Gastrocnemius medialis (tissue), 4 donors: ENCODE data around the gene UNC5CL. TPM values are rescaled to one million over a fixed set of nuclear protein-coding genes. Genes with fewer than 3 reads are reported as not detected.

ENCODE experiments used
- ATAC-seq, 2 donors: fragments of 150-250 bp; one replicate each; pipeline ENCODE4 v1.9.1; 2016
- DNase-seq, 2 donors: peaks; one replicate each; pipeline ENCODE4 v3.0.0-alpha.2; 2019
- H3K27ac ChIP-seq, 4 donors: fragments of 200-600 bp; sonication (generic); 1 replicate in 1 of 4; 2 replicates in 3 of 4; pipeline ENCODE4 v1.5.1; 2016 to 2018; ENCODE audit warnings: mild to moderate bottlenecking in 2 of 4, moderate library complexity in 1 of 4
- H3K27me3 ChIP-seq, 3 donors: fragments of 200-600 bp; sonication (generic) in 2 of 3; 1 replicate in 1 of 3; 2 replicates in 2 of 3; pipeline versions ENCODE4 v1.5.1 to v1.6.0; 2016 to 2019; ENCODE audit warnings: mild to moderate bottlenecking in 1 of 3, moderate library complexity in 1 of 3
- H3K36me3 ChIP-seq, 2 donors: fragments of 200-600 bp; sonication (generic) in 1 of 2; one replicate each; pipeline ENCODE4 v1.5.1; 2017 to 2018
- H3K4me1 ChIP-seq, 2 donors: fragments of 200-600 bp; sonication (generic) in 1 of 2; one replicate each; pipeline ENCODE4 v1.5.1; 2016 to 2017; ENCODE audit warnings: mild to moderate bottlenecking in 2 of 2
- H3K4me3 ChIP-seq, 4 donors: fragments of 200-600 bp; sonication (generic) in 3 of 4; 1 replicate in 1 of 4; 2 replicates in 3 of 4; pipeline ENCODE4 v1.5.1; 2016 to 2019; ENCODE audit warnings: mild to moderate bottlenecking in 2 of 4
- H3K9me3 ChIP-seq, 3 donors: fragments of 200-600 bp; sonication (generic) in 2 of 3; 1 replicate in 1 of 3; 2 replicates in 2 of 3; pipeline ENCODE4 v1.5.1; 2016 to 2019
- POLR2A ChIP-seq, 2 donors: fragments of 450-650 bp; IDR thresholded peaks; one replicate each; pipeline ENCODE4 v1.6.1; 2017; ENCODE audit warnings: antibody characterized with exemption in 2 of 2, mild to moderate bottlenecking in 2 of 2, moderate library complexity in 2 of 2
- in situ Hi-C, 4 donors: fragments of 200-750 bp; cut with MboI; loops; one replicate each; pipeline versions ENCODE4 v1.15.0 to v1.8.0; 2017; ENCODE audit warnings: low sequenced_read_pairs in 4 of 4
- intact Hi-C: fragments of 100-400 bp; cut with DNase I; formaldehyde crosslinking; loops from one replicate; pipeline ENCODE4 v1.15.1; 2023; ENCODE audit warnings: low total_unique reads
- total RNA-seq, 4 donors: library from RNA; depleted of rRNA; stranded (reverse); fragments of >200 nt; gene quantifications; one replicate each; pipeline versions ENCODE4 v1.1.0 to v1.2.3, GENCODE V29; 2016
- TF ChIP-seq, protein P1 (sequence below), 5 experiments: fragments of 450-650 bp in 3 of 5; fragments of 200-600 bp in 2 of 5; sonication (generic) in 2 of 5; IDR thresholded peaks in 4 of 5; conservative IDR thresholded peaks in 1 of 5; 1 replicate in 4 of 5; 2 replicates in 1 of 5; pipeline ENCODE4 v1.5.1; 2016 to 2019; ENCODE audit warnings: antibody characterized with exemption in 5 of 5, mild to moderate bottlenecking in 3 of 5, moderate library complexity in 3 of 5

Gene UNC5CL
- total RNA-seq, 4 donors from 2014 or later, result 0.20 to 0.52 (median 0.29) TPM

- no peak for DNase-seq
- no peak for TF ChIP-seq POLR2A (IDR thresholded peaks at IDR 0.05)
- TF ChIP-seq, protein P1, sequence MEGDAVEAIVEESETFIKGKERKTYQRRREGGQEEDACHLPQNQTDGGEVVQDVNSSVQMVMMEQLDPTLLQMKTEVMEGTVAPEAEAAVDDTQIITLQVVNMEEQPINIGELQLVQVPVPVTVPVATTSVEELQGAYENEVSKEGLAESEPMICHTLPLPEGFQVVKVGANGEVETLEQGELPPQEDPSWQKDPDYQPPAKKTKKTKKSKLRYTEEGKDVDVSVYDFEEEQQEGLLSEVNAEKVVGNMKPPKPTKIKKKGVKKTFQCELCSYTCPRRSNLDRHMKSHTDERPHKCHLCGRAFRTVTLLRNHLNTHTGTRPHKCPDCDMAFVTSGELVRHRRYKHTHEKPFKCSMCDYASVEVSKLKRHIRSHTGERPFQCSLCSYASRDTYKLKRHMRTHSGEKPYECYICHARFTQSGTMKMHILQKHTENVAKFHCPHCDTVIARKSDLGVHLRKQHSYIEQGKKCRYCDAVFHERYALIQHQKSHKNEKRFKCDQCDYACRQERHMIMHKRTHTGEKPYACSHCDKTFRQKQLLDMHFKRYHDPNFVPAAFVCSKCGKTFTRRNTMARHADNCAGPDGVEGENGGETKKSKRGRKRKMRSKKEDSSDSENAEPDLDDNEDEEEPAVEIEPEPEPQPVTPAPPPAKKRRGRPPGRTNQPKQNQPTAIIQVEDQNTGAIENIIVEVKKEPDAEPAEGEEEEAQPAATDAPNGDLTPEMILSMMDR (IDR thresholded peaks at IDR 0.05 in 4 of 5, conservative IDR thresholded peaks at IDR 0.05 in 1 of 5), result no peak
- H3K27me3 ChIP-seq, result no peaks in the 10 kb centered on the region
- ATAC-seq, result no peak
- H3K36me3 ChIP-seq, result peaks cover 0 to 40% of the 10 kb centered on the region in 2 donors
- intact Hi-C loops (no loop called here), in situ Hi-C loops (no loop called here)
- peak overlapping the region; percentile 96 to 99 (median 98) for H3K27ac ChIP-seq
- peaks cover 77 to 78% of the 10 kb centered on the region in 2 donors for H3K4me1 ChIP-seq
- H3K9me3 ChIP-seq, result no peaks in the 10 kb centered on the region
- H3K4me3 ChIP-seq, result peak overlapping the region in 3 of 4 donors; percentile 6 to 26 (median 24)
Observed at GRCh38 chr6:41062056-41062455, 23.0 kb upstream of the UNC5CL start.

- H3K4me1 ChIP-seq, result peaks cover 77 to 86% of the 10 kb centered on the region in 2 donors
- in situ Hi-C loops, result no loop called here
- no peak for ATAC-seq
Observed at GRCh38 chr6:41061196-41061726, 22.2 kb upstream of the UNC5CL start.

GRCh38 chr6:41059556-41059955 lies 20.5 kb upstream of the UNC5CL start:
- Histone ChIP-seq H3K27ac (peak overlapping the region; percentile 96 to 99 (median 98)), H3K4me1 (peaks cover 82 to 87% of the 10 kb centered on the region in 2 donors), H3K4me3 (no peak overlapping the region), H3K36me3 (peaks cover 0 to 24% of the 10 kb centered on the region in 2 donors), H3K9me3 (no peaks in the 10 kb centered on the region), H3K27me3 (no peaks in the 10 kb centered on the region)
- DNase-seq (peak; percentile 31 to 62), ATAC-seq (peak; percentile 13 to 24)
- in situ Hi-C loops, result no loop called here
- TF ChIP-seq, protein P1 (IDR thresholded peaks at IDR 0.05 in 4 of 5, conservative IDR thresholded peaks at IDR 0.05 in 1 of 5), result no peak
- TF ChIP-seq POLR2A (IDR thresholded peaks at IDR 0.05), result no peak
- intact Hi-C loops, result no loop called here

More at GRCh38 chr6:41061196-41061726, 22.2 kb upstream of the UNC5CL start:
- Histone ChIP-seq H3K27me3 (no peaks in the 10 kb centered on the region), H3K27ac (peak overlapping the region; percentile 96 to 99 (median 98)), H3K36me3 (peaks cover 0 to 40% of the 10 kb centered on the region in 2 donors), H3K4me3 (peak overlapping the region in 2 of 4 donors; percentile 4 to 26), H3K9me3 (no peaks in the 10 kb centered on the region)
- no peak for DNase-seq
- no peak for TF ChIP-seq POLR2A (IDR thresholded peaks at IDR 0.05)
- TF ChIP-seq, protein P1 (IDR thresholded peaks at IDR 0.05 in 4 of 5, conservative IDR thresholded peaks at IDR 0.05 in 1 of 5), result no peak
- intact Hi-C loops, result no loop called here

- intact Hi-C loops (no loop called here), in situ Hi-C loops (no loop called here)
- Histone ChIP-seq H3K27me3 (no peaks in the 10 kb centered on the region), H3K4me3 (peak overlapping the region in 1 of 4 donors; percentile 1), H3K36me3 (peaks cover 0 to 18% of the 10 kb centered on the region in 2 donors), H3K9me3 (no peaks in the 10 kb centered on the region), H3K27ac (peak overlapping the region; percentile 96 to 99 (median 98)), H3K4me1 (peaks cover 80 to 82% of the 10 kb centered on the region in 2 donors)
- ATAC-seq, result peak; percentile 62 to 69
- TF ChIP-seq, protein P1 (IDR thresholded peaks at IDR 0.05 in 4 of 5, conservative IDR thresholded peaks at IDR 0.05 in 1 of 5), result no peak
- peak in 1 of 2 donors; percentile 12 for TF ChIP-seq POLR2A (IDR thresholded peaks at IDR 0.05)
- DNase-seq, result peak; percentile 55 to 82
Observed at GRCh38 chr6:41058783-41059181, 19.8 kb upstream of the UNC5CL start.
